Measurements from ENCODE around the gene LDAF1.

The LDAF1 gene

DNA sequence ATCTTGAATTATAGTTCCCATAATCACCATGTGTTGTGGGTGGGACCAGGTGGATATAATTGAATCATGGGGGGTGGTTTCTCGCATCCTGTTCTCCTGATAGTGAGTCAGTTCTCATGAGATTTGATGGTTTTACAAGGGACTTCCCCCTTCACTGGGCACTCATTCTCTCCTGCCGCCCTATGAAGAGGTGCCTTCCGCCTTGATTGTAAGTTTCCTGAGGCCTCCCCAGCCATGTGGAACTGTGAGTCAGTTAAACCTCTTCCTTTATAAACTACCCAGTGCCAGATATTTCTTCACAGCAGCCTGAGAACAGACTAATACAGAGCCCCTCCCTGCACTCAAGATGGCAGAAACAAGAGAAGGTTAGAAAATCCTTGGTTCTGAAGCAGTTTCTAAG is 26.4 kb downstream of the LDAF1 start:
- TF ChIP-seq, protein P1, sequence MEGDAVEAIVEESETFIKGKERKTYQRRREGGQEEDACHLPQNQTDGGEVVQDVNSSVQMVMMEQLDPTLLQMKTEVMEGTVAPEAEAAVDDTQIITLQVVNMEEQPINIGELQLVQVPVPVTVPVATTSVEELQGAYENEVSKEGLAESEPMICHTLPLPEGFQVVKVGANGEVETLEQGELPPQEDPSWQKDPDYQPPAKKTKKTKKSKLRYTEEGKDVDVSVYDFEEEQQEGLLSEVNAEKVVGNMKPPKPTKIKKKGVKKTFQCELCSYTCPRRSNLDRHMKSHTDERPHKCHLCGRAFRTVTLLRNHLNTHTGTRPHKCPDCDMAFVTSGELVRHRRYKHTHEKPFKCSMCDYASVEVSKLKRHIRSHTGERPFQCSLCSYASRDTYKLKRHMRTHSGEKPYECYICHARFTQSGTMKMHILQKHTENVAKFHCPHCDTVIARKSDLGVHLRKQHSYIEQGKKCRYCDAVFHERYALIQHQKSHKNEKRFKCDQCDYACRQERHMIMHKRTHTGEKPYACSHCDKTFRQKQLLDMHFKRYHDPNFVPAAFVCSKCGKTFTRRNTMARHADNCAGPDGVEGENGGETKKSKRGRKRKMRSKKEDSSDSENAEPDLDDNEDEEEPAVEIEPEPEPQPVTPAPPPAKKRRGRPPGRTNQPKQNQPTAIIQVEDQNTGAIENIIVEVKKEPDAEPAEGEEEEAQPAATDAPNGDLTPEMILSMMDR (IDR thresholded peaks at IDR 0.05): no peak

- TF ChIP-seq, protein P1 (IDR thresholded peaks at IDR 0.05): no peak
These were observed 27.3 kb downstream of the LDAF1 start for GRCh38 chr16:21185659-21186325.

GRCh38 chr16:21186326-21186691 is 27.8 kb downstream of the LDAF1 start:
- TF ChIP-seq, protein P1 (IDR thresholded peaks at IDR 0.05): no peak

DNA sequence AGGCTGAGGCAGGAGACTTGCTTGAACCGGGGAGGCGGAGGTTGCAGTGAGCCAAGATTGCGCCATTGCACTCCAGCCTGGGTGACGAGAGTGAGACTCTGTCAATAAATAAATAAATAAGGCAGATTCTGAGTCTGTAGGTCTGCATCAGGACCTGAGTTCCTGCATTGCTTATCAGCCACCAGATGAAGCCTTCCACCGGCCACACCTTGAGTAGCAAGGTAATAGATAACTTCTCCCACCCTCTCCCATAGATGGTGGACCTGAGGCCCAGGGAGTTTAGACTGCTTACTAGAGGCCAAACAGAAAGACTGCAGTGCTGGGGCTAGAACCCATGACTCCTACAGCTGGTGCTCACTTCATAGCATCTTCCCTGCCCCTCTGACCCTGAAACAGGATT is 30.8 kb downstream of the LDAF1 start:
- TF ChIP-seq, protein P1 (IDR thresholded peaks at IDR 0.05): no peak

GRCh38 chr16:21190013-21190412 is 31.5 kb downstream of the LDAF1 start:
- TF ChIP-seq, protein P1 (IDR thresholded peaks at IDR 0.05): no peak

DNA sequence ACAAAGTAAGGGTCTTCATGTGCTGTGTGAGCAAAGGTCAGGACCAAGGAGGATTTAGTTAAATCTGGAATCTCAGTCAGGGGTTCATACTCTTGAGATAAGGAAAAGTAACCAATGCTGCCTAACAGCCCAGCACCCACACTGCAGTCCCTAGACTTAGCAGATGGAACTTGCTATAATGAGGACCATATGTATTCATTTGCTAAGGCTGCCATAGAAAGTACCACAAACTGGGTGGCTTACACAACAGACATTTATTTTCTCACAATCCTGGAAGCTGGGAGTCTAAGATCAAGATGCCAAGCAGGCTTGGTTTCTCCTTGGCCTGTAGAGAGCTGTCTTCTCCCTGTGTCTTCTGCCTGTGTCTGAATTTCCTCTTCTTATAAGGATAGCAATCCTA is 32.1 kb downstream of the LDAF1 start:
- TF ChIP-seq, protein P1 (IDR thresholded peaks at IDR 0.05): no peak

- TF ChIP-seq, protein P1 (IDR thresholded peaks at IDR 0.05): no peak
These were observed 34.5 kb downstream of the LDAF1 start for GRCh38 chr16:21192991-21193390.

- TF ChIP-seq, protein P1 (IDR thresholded peaks at IDR 0.05): no peak
These were observed 36.4 kb downstream of the LDAF1 start for GRCh38 chr16:21194771-21195301.
